Panc1 (cell line): ENCODE measurements around the gene IFIT1B. TPM values are rescaled to one million over a fixed set of nuclear protein-coding genes. Genes with fewer than 3 reads are reported as not detected.

ENCODE experiments used
- ATAC-seq: fragments of 200-7000 bp; cut with Tn5 transposase; 2 replicates; pipeline ENCODE4 v1.9.1; 2020; ENCODE audit warnings: mild to moderate bottlenecking, moderate library complexity
- BruUV-seq: library from RNA; stranded (reverse); fragments of 400-500 nt; replicated peaks from 2 replicates; lab custom pipeline; 2021; lab: Mats Ljungman, UMichigan
- CTCF ChIA-PET: fragments of 300-600 bp; sonication (Branson Sonifier 250); formaldehyde crosslinking; loops from one replicate; lab custom pipeline; 2022; ENCODE audit warnings: antibody characterized with exemption; lab: Charles Lee
- POLR2A ChIA-PET: fragments of 300-600 bp; sonication (Branson Sonifier 250); formaldehyde crosslinking; loops from one replicate; lab custom pipeline; 2022; ENCODE audit warnings: antibody characterized with exemption; lab: Charles Lee
- DNase-seq: peaks from one replicate; pipeline ENCODE4 v3.0.0-alpha.2; 2010; ENCODE audit warnings: low read depth, low spot score
- H3K27ac ChIP-seq: 2 replicates; pipeline ENCODE4 v1.5.1; 2011; ENCODE audit warnings: mild to moderate bottlenecking, low read length, inconsistent platforms
- H3K27me3 ChIP-seq: fragments of 200-500 bp; sonication (Bioruptor generic); 2 replicates; pipeline ENCODE4 v1.6.0; 2014; ENCODE audit warnings: low read length, inconsistent platforms; ENCODE audit not compliant: control insufficient read depth, insufficient read depth
- H3K36me3 ChIP-seq: fragments of 200-500 bp; sonication (Bioruptor generic); 2 replicates; pipeline ENCODE4 v1.5.1; 2014; ENCODE audit warnings: inconsistent platforms, mild to moderate bottlenecking, low read length, moderate library complexity; ENCODE audit not compliant: control insufficient read depth, insufficient read depth
- H3K4me1 ChIP-seq: 2 replicates; pipeline ENCODE4 v1.5.1; 2011; ENCODE audit warnings: inconsistent platforms, mild to moderate bottlenecking, low read length, moderate library complexity; ENCODE audit not compliant: control insufficient read depth, insufficient read depth
- H3K4me3 ChIP-seq, 2 experiments: 2 replicates each; pipeline ENCODE4 v1.5.1; 2011 to 2012; ENCODE audit warnings: low read depth in 2 of 2, low read length in 2 of 2, mild to moderate bottlenecking in 2 of 2, inconsistent platforms in 1 of 2, moderate library complexity in 1 of 2
- H3K9me3 ChIP-seq: fragments of 200-500 bp; sonication (Bioruptor generic); 2 replicates; pipeline ENCODE4 v1.5.1; 2014; ENCODE audit warnings: low read depth, mild to moderate bottlenecking, inconsistent platforms, low read length, moderate library complexity; ENCODE audit not compliant: control insufficient read depth, insufficient read depth
- POLR2AphosphoS5 ChIP-seq: IDR thresholded peaks from 2 replicates; pipeline ENCODE4 v1.6.1; 2012; ENCODE audit warnings: mild to moderate bottlenecking, low read depth, low read length, moderate library complexity
- SIN3A ChIP-seq: IDR thresholded peaks from 2 replicates; pipeline ENCODE4 v1.6.1; 2012; ENCODE audit warnings: low read depth, mild to moderate bottlenecking, low read length, moderate library complexity, borderline replicate concordance; ENCODE audit not compliant: insufficient read depth
- TCF7L2 ChIP-seq: IDR thresholded peaks from 2 replicates; pipeline ENCODE4 v1.6.1; 2011; ENCODE audit warnings: mild to moderate bottlenecking, low read depth, low read length, inconsistent platforms
- in situ Hi-C: cut with HindIII; loops from 2 replicates; pipeline ENCODE4 v1.10.0; 2016; ENCODE audit warnings: low sequenced_read_pairs, low pct_unique_long_range_greater_than_20kb
- intact Hi-C: fragments of 100-400 bp; cut with micrococcal nuclease; formaldehyde crosslinking; loops from one replicate; pipeline ENCODE4 v1.10.0; 2022; ENCODE audit not compliant: unreplicated experiment
- total RNA-seq: library from RNA; stranded (reverse); gene quantifications from one replicate; pipeline ENCODE4 v1.2.1, GENCODE V29; 2021; ENCODE audit not compliant: unreplicated experiment
- TF ChIP-seq, protein P1 (sequence below), 2 experiments: IDR thresholded peaks; 2 replicates each; pipeline ENCODE4 v1.6.1; 2011 to 2012; ENCODE audit warnings: low read depth in 2 of 2, control low read depth in 1 of 2, low read length in 1 of 2, mild to moderate bottlenecking in 1 of 2, moderate library complexity in 1 of 2; ENCODE audit not compliant: insufficient read depth in 1 of 2
- TF ChIP-seq, protein P2 (sequence below): fragments of 450-650 bp; IDR thresholded peaks from 2 replicates; pipeline ENCODE4 v1.5.1; 2017; ENCODE audit warnings: mild to moderate bottlenecking

IFIT1B gene
- total RNA-seq, 1 experiment from 2014 or later = not detected

DNA sequence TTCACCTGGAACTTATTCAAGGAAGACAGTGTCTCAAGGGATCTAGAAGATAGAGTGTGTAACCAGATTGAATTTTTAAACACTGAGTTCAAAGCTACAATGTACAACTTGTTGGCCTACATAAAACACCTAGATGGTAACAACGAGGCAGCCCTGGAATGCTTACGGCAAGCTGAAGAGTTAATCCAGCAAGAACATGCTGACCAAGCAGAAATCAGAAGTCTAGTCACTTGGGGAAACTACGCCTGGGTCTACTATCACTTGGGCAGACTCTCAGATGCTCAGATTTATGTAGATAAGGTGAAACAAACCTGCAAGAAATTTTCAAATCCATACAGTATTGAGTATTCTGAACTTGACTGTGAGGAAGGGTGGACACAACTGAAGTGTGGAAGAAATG lies 39.1 kb upstream of the IFIT1B start:
- Histone ChIP-seq H3K4me1 (peaks cover 4% of the 10 kb centered on the region), H3K36me3 (no peaks in the 10 kb centered on the region), H3K27ac (no peak overlapping the region), H3K27me3 (no peaks in the 10 kb centered on the region), H3K9me3 (no peaks in the 10 kb centered on the region), H3K4me3 (no peak overlapping the region)
- TF ChIP-seq, protein P1, sequence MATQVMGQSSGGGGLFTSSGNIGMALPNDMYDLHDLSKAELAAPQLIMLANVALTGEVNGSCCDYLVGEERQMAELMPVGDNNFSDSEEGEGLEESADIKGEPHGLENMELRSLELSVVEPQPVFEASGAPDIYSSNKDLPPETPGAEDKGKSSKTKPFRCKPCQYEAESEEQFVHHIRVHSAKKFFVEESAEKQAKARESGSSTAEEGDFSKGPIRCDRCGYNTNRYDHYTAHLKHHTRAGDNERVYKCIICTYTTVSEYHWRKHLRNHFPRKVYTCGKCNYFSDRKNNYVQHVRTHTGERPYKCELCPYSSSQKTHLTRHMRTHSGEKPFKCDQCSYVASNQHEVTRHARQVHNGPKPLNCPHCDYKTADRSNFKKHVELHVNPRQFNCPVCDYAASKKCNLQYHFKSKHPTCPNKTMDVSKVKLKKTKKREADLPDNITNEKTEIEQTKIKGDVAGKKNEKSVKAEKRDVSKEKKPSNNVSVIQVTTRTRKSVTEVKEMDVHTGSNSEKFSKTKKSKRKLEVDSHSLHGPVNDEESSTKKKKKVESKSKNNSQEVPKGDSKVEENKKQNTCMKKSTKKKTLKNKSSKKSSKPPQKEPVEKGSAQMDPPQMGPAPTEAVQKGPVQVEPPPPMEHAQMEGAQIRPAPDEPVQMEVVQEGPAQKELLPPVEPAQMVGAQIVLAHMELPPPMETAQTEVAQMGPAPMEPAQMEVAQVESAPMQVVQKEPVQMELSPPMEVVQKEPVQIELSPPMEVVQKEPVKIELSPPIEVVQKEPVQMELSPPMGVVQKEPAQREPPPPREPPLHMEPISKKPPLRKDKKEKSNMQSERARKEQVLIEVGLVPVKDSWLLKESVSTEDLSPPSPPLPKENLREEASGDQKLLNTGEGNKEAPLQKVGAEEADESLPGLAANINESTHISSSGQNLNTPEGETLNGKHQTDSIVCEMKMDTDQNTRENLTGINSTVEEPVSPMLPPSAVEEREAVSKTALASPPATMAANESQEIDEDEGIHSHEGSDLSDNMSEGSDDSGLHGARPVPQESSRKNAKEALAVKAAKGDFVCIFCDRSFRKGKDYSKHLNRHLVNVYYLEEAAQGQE (IDR thresholded peaks at IDR 0.05; ENCODE audit: insufficient read depth in 1 of 2, low read depth in 2 of 2, low read length in 1 of 2) = no peak
- TF ChIP-seq POLR2AphosphoS5 (no peak), TCF7L2 (no peak), SIN3A (no peak)
- TF ChIP-seq, protein P2, sequence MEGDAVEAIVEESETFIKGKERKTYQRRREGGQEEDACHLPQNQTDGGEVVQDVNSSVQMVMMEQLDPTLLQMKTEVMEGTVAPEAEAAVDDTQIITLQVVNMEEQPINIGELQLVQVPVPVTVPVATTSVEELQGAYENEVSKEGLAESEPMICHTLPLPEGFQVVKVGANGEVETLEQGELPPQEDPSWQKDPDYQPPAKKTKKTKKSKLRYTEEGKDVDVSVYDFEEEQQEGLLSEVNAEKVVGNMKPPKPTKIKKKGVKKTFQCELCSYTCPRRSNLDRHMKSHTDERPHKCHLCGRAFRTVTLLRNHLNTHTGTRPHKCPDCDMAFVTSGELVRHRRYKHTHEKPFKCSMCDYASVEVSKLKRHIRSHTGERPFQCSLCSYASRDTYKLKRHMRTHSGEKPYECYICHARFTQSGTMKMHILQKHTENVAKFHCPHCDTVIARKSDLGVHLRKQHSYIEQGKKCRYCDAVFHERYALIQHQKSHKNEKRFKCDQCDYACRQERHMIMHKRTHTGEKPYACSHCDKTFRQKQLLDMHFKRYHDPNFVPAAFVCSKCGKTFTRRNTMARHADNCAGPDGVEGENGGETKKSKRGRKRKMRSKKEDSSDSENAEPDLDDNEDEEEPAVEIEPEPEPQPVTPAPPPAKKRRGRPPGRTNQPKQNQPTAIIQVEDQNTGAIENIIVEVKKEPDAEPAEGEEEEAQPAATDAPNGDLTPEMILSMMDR = no peak
- no peak for DNase-seq
- POLR2A ChIA-PET = no interaction called here
- CTCF ChIA-PET = no interaction called here
- no TSS peak for BruUV-seq
- no peak for ATAC-seq
- intact Hi-C loops = no loop called here
- in situ Hi-C loops = no loop called here

DNA sequence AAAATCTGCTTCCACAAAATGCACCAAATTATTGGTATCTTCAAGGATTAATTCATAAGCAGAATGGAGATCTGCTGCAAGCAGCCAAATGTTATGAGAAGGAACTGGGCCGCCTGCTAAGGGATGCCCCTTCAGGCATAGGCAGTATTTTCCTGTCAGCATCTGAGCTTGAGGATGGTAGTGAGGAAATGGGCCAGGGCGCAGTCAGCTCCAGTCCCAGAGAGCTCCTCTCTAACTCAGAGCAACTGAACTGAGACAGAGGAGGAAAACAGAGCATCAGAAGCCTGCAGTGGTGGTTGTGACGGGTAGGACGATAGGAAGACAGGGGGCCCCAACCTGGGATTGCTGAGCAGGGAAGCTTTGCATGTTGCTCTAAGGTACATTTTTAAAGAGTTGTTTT lies 38.0 kb upstream of the IFIT1B start:
- in situ Hi-C loops (no loop called here), intact Hi-C loops (no loop called here)
- Histone ChIP-seq H3K4me1 (no peaks in the 10 kb centered on the region), H3K9me3 (no peaks in the 10 kb centered on the region), H3K27me3 (no peaks in the 10 kb centered on the region), H3K36me3 (no peaks in the 10 kb centered on the region), H3K27ac (no peak overlapping the region), H3K4me3 (no peak overlapping the region)
- no peak for TF ChIP-seq TCF7L2
- TF ChIP-seq, protein P1 (IDR thresholded peaks at IDR 0.05; ENCODE audit: insufficient read depth in 1 of 2, low read depth in 2 of 2, low read length in 1 of 2) = no peak
- TF ChIP-seq, protein P2 = no peak
- TF ChIP-seq POLR2AphosphoS5 = no peak
- TSS peak; percentile 73 for BruUV-seq
- CTCF ChIA-PET = no interaction called here
- DNase-seq = no peak
- POLR2A ChIA-PET = no interaction called here
- no peak for ATAC-seq
